ENCODE measurements around the gene SVIL.

GRCh38 chr10:29501692-29502091 lies 133.1 kb downstream of the SVIL start:
- no peak for TF ChIP-seq CTCF (conservative IDR thresholded peaks at IDR 0.05; ENCODE audit: low read length)
- TF ChIP-seq EZH2phosphoT487 (IDR thresholded peaks at IDR 0.05; ENCODE audit: borderline replicate concordance, low read depth, low read length), result no peak
